Measurements from ENCODE around the gene KIDINS220. TPM values are rescaled to one million over a fixed set of nuclear protein-coding genes. Genes with fewer than 3 reads are reported as not detected.
A peak's percentile ranks its signal among the peaks of the same experiment; 100 is the strongest.

Gene KIDINS220
- total and polyA plus RNA-seq, 5 experiments from 2014 or later = 19.3 to 54.1 (median 27.2) TPM

- no peaks in the 10 kb centered on the region for H3K27me3 Mint-ChIP-seq
- ATAC-seq (no peak), DNase-seq (no peak)
- no peaks in the 10 kb centered on the region for H3K9me3 Mint-ChIP-seq
- no peak overlapping the region for H3K27ac Mint-ChIP-seq
- peaks cover 11 to 65% (median 27%) of the 10 kb centered on the region in 3 donors for H3K36me3 Mint-ChIP-seq
- peaks cover 0 to 4% (median 4%) of the 10 kb centered on the region in 4 donors for H3K4me1 Mint-ChIP-seq
- H3K4me3 Mint-ChIP-seq = no peak overlapping the region
- POLR2A ChIA-PET = no interaction called here
Measured at GRCh38 chr2:8821276-8822217, 15.9 kb downstream of the KIDINS220 start.

GRCh38 chr2:8819948-8820347, 17.5 kb downstream of the KIDINS220 start:
- ATAC-seq = no peak
- peaks cover 10 to 69% (median 23%) of the 10 kb centered on the region in 3 donors for H3K36me3 Mint-ChIP-seq
- H3K4me1 Mint-ChIP-seq = peaks cover 0 to 4% (median 4%) of the 10 kb centered on the region in 4 donors
- POLR2A ChIA-PET = no interaction called here
- no peak overlapping the region for H3K27ac Mint-ChIP-seq
- H3K9me3 Mint-ChIP-seq = no peaks in the 10 kb centered on the region
- no peak overlapping the region for H3K4me3 Mint-ChIP-seq
- DNase-seq = no peak
- H3K27me3 Mint-ChIP-seq = no peaks in the 10 kb centered on the region

GRCh38 chr2:8819194-8819593, 18.2 kb downstream of the KIDINS220 start:
- Mint-ChIP-seq H3K36me3 (peaks cover 6 to 69% (median 18%) of the 10 kb centered on the region in 3 donors), H3K4me3 (no peak overlapping the region), H3K9me3 (no peaks in the 10 kb centered on the region), H3K27ac (no peak overlapping the region), H3K27me3 (no peaks in the 10 kb centered on the region), H3K4me1 (peaks cover 0 to 4% (median 4%) of the 10 kb centered on the region in 4 donors)
- no peak for DNase-seq
- ATAC-seq = no peak
- POLR2A ChIA-PET = no interaction called here

DNA sequence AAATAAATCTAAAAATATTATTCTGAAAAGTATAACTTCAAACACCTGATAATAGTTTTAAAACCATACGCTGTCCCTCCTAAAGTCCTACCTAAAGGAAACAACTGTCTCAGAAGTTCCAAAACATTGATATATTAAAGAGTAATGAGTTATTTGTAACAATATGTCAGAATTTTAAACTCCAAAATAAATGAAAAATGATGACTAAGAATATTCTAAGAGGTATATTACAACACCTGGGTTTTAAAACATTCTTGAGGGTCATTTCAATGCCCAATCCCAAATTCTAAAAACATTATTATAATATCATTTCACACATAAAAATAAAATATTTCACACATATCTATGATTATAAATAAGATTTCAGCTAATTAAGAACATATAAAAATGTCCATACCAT, 20.2 kb downstream of the KIDINS220 start:
- no peaks in the 10 kb centered on the region for H3K9me3 Mint-ChIP-seq
- DNase-seq = no peak
- H3K4me1 Mint-ChIP-seq = peaks cover 0 to 4% (median 4%) of the 10 kb centered on the region in 4 donors
- POLR2A ChIA-PET = no interaction called here
- H3K27me3 Mint-ChIP-seq = no peaks in the 10 kb centered on the region
- H3K36me3 Mint-ChIP-seq = peaks cover 6 to 80% (median 22%) of the 10 kb centered on the region in 3 donors
- no peak overlapping the region for H3K27ac Mint-ChIP-seq
- H3K4me3 Mint-ChIP-seq = no peak overlapping the region
- ATAC-seq = no peak

DNA sequence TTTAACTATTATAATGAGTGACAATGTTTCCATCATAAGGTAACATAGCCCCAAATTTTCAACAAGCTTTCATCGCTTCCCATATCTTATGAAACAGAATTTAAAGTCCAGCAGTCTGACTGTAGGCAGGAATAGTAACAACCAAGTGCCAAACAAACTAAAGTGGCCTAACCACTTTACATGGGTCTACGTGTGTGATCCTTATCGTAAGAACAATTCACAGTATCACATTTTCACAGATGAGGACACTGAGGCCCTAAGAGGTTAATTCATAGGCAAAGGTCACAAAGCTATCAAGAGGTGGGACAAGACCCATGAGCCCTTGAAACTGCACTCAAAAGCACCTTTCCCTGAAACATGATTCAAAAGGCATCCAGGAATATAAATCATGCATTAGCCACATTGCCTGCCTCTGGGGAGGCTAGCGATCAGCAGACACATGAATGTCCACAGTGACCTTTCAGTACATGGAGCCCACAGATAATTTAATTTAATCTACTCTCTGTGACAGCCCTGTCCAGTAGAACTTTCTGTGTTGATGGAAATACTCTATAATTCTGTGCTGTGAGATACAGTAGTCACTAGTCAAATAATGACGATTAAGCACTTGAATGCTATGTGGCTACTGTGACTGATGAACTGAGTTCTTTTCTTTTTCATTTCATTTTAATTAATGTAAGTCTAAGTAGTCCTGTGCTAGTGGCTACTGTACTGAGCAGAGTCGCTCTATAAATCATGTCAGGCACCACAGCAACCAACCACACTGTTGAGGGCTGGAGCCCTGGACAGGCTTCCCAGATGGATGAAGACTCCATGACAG, 30.3 kb downstream of the KIDINS220 start:
- no peaks in the 10 kb centered on the region for H3K9me3 Mint-ChIP-seq
- H3K27ac Mint-ChIP-seq = no peak overlapping the region
- no peak for DNase-seq

DNA sequence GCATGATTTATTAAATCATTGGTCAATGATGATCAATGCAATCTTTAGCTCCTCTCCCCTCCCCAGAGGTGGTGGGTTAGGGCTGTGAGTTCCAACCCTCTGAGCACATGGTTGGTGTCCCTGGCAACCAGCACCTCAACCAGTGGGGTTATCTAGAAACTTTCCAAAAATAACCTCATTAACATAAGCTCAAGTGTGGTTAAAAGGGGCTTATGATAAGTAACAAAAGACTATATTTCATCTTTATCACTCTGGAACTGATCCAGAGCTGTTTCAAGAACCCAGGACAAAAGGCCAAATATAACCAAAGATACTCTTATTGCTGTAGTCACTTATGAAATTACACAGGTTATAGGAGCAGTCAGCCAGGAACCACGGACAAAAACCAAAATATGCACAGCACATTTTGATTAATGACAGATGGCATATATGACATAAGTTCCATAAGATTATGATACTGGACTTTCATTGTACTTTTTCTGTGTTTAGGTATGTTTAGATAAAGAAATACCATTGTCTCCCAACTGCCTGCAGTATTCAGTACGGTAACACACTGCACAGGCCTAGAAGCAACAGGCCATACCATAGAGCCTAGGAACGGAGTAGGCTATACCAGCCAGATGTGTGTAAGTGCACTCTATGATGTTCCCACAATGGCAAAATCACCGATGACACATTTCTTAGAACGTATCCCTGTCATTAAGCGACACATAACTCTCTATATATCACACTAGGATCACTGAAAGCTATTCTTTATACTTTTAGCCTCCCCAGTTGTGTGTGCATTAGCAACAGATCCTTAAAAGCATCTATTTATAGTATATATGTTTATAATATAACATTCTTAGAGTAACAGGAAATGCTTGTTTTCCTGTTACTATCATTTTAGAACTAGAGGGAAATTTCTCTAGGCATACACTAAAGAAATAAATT, 31.9 kb downstream of the KIDINS220 start:
- no peak for DNase-seq
- POLR2A ChIA-PET = no interaction called here
- no peaks in the 10 kb centered on the region for H3K27me3 Mint-ChIP-seq
- ATAC-seq = no peak
- no peak overlapping the region for H3K4me3 Mint-ChIP-seq
- H3K4me1 Mint-ChIP-seq = peaks cover 0 to 12% (median 3%) of the 10 kb centered on the region in 4 donors
- H3K27ac Mint-ChIP-seq = peak overlapping the region in 2 of 10 donors; percentile 17 to 28
- peaks cover 10 to 90% (median 57%) of the 10 kb centered on the region in 3 donors for H3K36me3 Mint-ChIP-seq
- H3K9me3 Mint-ChIP-seq = no peaks in the 10 kb centered on the region

More for the DNA sequence above, 30.3 kb downstream of the KIDINS220 start:
- Mint-ChIP-seq H3K36me3 (peaks cover 16 to 90% (median 66%) of the 10 kb centered on the region in 3 donors), H3K4me1 (peaks cover 0 to 14% (median 3%) of the 10 kb centered on the region in 4 donors), H3K27me3 (no peaks in the 10 kb centered on the region), H3K4me3 (no peak overlapping the region)
- no peak for ATAC-seq
- POLR2A ChIA-PET = no interaction called here

GRCh38 chr2:8803658-8804379, 33.6 kb downstream of the KIDINS220 start:
- H3K4me3 Mint-ChIP-seq = no peak overlapping the region
- POLR2A ChIA-PET = no interaction called here
- H3K27me3 Mint-ChIP-seq = no peaks in the 10 kb centered on the region
- peak overlapping the region in 1 of 10 donors; percentile 55 for H3K27ac Mint-ChIP-seq
- no peaks in the 10 kb centered on the region for H3K9me3 Mint-ChIP-seq
- ATAC-seq (no peak), DNase-seq (no peak)
- peaks cover 6 to 89% (median 54%) of the 10 kb centered on the region in 3 donors for H3K36me3 Mint-ChIP-seq
- peaks cover 0 to 13% (median 9%) of the 10 kb centered on the region in 4 donors for H3K4me1 Mint-ChIP-seq

- Mint-ChIP-seq H3K9me3 (no peaks in the 10 kb centered on the region), H3K4me3 (no peak overlapping the region), H3K4me1 (peaks cover under 1 to 12% (median 10%) of the 10 kb centered on the region in 4 donors), H3K27me3 (no peaks in the 10 kb centered on the region), H3K36me3 (peaks cover 6 to 89% (median 46%) of the 10 kb centered on the region in 3 donors), H3K27ac (no peak overlapping the region)
- POLR2A ChIA-PET = no interaction called here
- ATAC-seq = no peak
- DNase-seq = no peak
Measured at GRCh38 chr2:8802741-8803140, 34.7 kb downstream of the KIDINS220 start.

DNA sequence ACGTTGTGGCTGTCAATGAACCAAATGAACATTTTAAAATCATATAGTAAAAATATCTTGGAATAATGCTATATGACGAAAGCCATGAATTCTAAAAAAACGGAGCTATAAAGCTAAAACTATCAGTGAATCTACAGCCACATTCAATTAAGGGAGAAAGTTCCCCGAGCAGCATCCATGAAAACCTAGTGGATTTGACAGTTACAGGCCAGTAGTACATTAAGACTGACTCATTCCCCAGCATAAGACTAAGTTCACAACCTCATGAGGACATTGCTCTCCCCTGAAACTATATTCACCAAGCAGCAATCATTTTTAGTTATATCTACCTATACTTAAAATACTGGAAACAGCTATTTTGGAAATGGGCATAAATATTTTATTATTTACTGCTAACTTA, 36.6 kb downstream of the KIDINS220 start:
- Mint-ChIP-seq H3K27ac (no peak overlapping the region), H3K27me3 (no peaks in the 10 kb centered on the region), H3K4me3 (no peak overlapping the region), H3K4me1 (peaks cover 9 to 24% (median 21%) of the 10 kb centered on the region in 4 donors), H3K9me3 (no peaks in the 10 kb centered on the region), H3K36me3 (peaks cover 11 to 95% (median 39%) of the 10 kb centered on the region in 3 donors)
- no peak for DNase-seq
- POLR2A ChIA-PET = no interaction called here
- ATAC-seq = no peak

- DNase-seq (no peak), ATAC-seq (no peak)
- no peak overlapping the region for H3K27ac Mint-ChIP-seq
- H3K4me1 Mint-ChIP-seq = peaks cover 9 to 24% (median 21%) of the 10 kb centered on the region in 4 donors
- H3K36me3 Mint-ChIP-seq = peaks cover 12 to 95% (median 34%) of the 10 kb centered on the region in 3 donors
- POLR2A ChIA-PET = no interaction called here
- H3K9me3 Mint-ChIP-seq = no peaks in the 10 kb centered on the region
- no peak overlapping the region for H3K4me3 Mint-ChIP-seq
- no peaks in the 10 kb centered on the region for H3K27me3 Mint-ChIP-seq
Measured at GRCh38 chr2:8800218-8800617, 37.2 kb downstream of the KIDINS220 start.

GRCh38 chr2:8799004-8799403, 38.4 kb downstream of the KIDINS220 start:
- peaks cover 9 to 24% (median 21%) of the 10 kb centered on the region in 4 donors for H3K4me1 Mint-ChIP-seq
- no peak overlapping the region for H3K4me3 Mint-ChIP-seq
- H3K27ac Mint-ChIP-seq = peak overlapping the region in 5 of 10 donors; percentile 9 to 56 (median 19)
- DNase-seq (no peak), ATAC-seq (no peak)
- H3K27me3 Mint-ChIP-seq = no peaks in the 10 kb centered on the region
- POLR2A ChIA-PET = no interaction called here
- peaks cover 25 to 96% (median 29%) of the 10 kb centered on the region in 3 donors for H3K36me3 Mint-ChIP-seq
- H3K9me3 Mint-ChIP-seq = no peaks in the 10 kb centered on the region

Measured in naive thymus-derived CD8-positive, alpha-beta T cell (primary cell).